GM21619 (cell line): ENCODE results near the gene ABCD1.

Experiments
- ATAC-seq: cut with Tn5 transposase; IDR thresholded peaks from one replicate; pipeline ENCODE4 v1.9.1; 2021; ENCODE audit not compliant: unreplicated experiment

The ABCD1 gene

DNA sequence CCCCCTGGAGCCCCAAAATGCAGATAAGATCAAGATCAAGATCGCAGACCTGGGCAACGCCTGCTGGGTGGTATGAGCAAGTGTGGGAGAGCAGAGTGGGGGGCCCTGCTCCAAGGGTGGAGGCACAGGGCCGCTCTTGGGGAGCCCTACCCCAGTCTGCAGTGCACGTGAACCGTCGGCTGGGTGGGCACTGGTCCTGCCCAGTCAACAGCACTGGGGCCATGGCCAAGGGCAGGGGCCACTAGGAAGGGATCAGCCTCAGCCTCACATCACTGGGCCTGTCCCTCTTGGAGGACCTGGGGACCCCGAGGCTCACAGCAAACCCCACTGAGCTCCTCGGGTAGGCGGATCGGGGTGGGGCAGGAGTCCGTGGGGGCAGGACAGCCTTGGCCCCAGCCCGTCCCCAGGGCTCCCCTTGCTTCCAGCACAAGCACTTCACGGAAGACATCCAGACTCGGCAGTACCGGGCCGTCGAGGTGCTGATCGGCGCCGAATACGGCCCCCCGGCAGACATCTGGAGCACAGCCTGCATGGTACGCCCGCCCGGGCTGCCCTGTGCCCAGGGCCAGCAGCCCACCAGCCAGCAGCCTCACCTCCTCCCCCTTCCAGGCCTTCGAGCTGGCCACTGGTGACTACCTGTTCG is 59.8 kb downstream of the ABCD1 start:
- ATAC-seq: no peak

DNA sequence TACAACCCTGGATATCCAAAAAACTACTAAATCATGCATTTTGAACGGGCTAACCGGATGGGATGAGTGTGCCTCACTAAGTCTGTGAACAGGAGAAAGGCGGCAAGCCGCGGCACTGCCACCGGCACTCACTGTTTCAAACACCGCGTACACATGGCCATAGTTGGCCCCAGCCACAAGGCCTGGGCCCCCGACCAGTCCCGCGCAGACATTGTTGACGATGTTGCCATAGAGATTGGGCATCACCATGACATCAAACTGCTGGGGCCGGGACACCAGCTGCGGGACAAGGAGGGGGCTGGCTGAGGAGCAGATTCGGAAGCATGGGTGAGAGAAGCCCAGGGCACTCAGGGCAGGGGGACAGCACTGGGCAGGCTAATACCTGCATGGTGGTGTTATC is 62.0 kb downstream of the ABCD1 start:
- no peak for ATAC-seq

DNA sequence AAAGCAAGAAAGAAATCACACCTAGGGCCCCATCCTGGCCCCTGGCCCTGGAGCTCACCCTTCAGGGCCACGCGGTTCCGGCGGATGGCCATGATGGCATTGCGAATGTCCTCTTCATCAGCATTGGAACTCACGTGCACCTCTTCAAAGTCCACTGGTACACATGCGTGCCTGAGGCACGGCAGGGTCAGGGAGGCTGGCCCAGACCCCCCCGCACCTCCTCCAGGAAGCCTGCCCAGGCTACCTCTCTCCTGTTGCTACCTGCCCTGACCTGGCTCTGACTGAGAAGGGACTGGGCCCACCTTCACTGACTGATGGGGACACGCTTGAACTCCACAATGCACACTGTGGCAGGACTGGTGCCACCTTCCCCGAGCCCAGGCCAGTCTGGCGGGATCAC is 65.0 kb downstream of the ABCD1 start:
- ATAC-seq: no peak

DNA sequence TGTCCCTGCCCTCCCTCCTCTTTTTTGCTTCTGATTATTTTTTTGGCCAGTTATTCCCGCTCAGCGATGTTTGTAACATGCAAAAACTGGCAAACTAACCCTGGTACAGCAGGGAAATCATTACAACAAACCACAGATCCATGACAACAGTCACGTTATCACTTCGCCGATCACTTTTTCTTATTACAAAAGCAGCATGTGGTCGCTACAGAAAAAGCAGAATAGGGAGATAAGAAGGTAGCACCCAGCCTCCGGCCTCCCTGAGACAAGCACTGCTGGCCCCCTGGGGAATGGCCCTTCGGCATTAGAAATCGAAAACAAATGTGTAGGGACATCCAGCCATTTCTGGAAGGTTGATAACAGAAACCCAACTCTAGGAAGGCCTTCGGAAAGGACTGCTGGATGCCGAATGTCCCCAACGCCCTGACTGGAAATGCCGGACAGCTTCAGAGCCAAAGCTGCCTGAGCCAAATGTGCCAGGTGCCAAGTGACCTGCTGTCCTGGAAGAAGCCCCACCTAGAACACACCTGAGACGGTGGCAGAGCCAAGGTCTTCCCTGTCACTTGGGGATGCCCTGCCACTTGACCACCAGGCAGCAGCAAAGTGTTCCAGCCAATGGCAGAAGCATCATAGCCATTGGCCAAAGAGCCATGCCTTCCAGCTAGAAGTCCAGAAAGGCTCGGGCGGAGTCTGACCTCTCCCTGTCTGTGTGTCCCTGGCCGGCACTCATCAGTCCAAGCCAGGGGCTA is 66.6 kb downstream of the ABCD1 start:
- ATAC-seq: no peak

DNA sequence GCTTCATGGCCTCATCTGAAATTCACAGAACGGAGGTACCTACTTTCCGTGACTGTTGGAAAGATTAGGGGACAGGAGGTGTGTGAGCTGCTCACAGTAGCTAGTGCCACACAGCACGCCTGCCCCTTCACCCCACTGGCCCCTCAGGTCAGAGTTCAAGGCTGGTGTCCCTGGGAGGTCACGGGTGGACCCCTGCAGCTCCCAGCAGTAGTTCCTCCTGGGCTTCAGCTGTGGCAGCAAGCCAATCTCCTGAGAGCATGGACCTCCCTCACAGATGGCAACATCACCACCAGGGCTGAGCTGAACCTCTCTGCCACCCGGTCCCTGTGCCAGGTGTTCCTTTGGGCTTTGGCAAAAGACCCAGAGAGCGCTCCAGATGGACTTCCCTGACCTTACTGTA is 67.7 kb downstream of the ABCD1 start:
- no peak for ATAC-seq

DNA sequence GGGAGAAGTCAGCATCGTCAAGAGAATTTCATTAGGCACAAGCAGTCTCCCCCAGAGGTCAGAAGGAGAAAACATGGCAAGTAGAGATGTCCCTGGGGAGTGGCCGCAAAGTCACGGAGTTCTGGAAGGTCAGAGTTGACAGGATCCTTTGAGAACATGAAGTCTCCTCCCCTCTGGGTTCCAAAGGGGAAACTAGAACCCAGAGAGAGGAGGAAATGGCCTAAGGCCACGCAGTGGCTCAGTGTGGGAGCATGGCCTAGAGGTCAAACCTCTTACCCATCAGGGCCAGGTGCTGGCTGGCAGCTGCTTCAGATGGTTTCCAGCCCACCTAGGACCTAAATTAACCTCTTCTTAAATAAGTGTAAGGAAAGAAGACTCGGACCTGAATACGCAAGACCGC is 68.6 kb downstream of the ABCD1 start:
- no peak for ATAC-seq
